HFFc6 (cell line): ENCODE measurements around the gene EMID1. TPM values are rescaled to one million over a fixed set of nuclear protein-coding genes. Genes with fewer than 3 reads are reported as not detected.
A peak's percentile ranks its signal among the peaks of the same experiment; 100 is the strongest.

Experiments used
- DNase-seq: peaks from one replicate; pipeline ENCODE4 v3.0.0-alpha.2; 2018
- H3K27ac Mint-ChIP-seq: 2 replicates; pipeline ENCODE4 v1.8.0; 2020; ENCODE audit warnings: mild to moderate bottlenecking, mixed read lengths
- H3K27me3 Mint-ChIP-seq: 2 replicates; pipeline ENCODE4 v1.8.0; 2021; ENCODE audit warnings: mild to moderate bottlenecking, moderate library complexity, mixed read lengths; ENCODE audit not compliant: insufficient read depth
- H3K36me3 Mint-ChIP-seq: 2 replicates; pipeline ENCODE4 v1.8.0; 2021; ENCODE audit warnings: low read depth, mixed read lengths
- H3K4me1 Mint-ChIP-seq: 2 replicates; pipeline ENCODE4 v1.8.0; 2020; ENCODE audit warnings: low read depth, mixed read lengths
- H3K4me3 Mint-ChIP-seq: 2 replicates; pipeline ENCODE4 v1.8.0; 2020; ENCODE audit warnings: mild to moderate bottlenecking, moderate library complexity, mixed read lengths
- H3K9me3 Mint-ChIP-seq: 2 replicates; pipeline ENCODE4 v1.8.0; 2020; ENCODE audit warnings: mild to moderate bottlenecking, mixed read lengths
- CTCF ChIP-seq: fragments of 200-600 bp; sonication (generic); IDR thresholded peaks from 2 replicates; pipeline ENCODE4 v1.5.0; 2021; ENCODE audit warnings: antibody characterized with exemption, mild to moderate bottlenecking
- total RNA-seq, 6 experiments: library from RNA; stranded (reverse); fragmentation: NEBNext Ultra II Directional; extraction: Animal tissue kit (Norgen Biotek cat#: 25700); gene quantifications; 2 replicates in 1 of 6; 3 replicates in 5 of 6; pipeline ENCODE4 v1.2.3, GENCODE V29; 2021

Gene EMID1
- total RNA-seq, 6 experiments from 2014 or later: not detected

- Mint-ChIP-seq H3K4me1 (peaks cover 64% of the 10 kb centered on the region), H3K27ac (peak overlapping the region; percentile 99), H3K4me3 (peak overlapping the region; percentile 95), H3K27me3 (peaks cover 4% of the 10 kb centered on the region), H3K9me3 (no peaks in the 10 kb centered on the region), H3K36me3 (peaks cover 61% of the 10 kb centered on the region)
- no peak for TF ChIP-seq CTCF
- no peak for DNase-seq
Measured at GRCh38 chr22:29269230-29269604, 63.5 kb downstream of the EMID1 start.

DNA sequence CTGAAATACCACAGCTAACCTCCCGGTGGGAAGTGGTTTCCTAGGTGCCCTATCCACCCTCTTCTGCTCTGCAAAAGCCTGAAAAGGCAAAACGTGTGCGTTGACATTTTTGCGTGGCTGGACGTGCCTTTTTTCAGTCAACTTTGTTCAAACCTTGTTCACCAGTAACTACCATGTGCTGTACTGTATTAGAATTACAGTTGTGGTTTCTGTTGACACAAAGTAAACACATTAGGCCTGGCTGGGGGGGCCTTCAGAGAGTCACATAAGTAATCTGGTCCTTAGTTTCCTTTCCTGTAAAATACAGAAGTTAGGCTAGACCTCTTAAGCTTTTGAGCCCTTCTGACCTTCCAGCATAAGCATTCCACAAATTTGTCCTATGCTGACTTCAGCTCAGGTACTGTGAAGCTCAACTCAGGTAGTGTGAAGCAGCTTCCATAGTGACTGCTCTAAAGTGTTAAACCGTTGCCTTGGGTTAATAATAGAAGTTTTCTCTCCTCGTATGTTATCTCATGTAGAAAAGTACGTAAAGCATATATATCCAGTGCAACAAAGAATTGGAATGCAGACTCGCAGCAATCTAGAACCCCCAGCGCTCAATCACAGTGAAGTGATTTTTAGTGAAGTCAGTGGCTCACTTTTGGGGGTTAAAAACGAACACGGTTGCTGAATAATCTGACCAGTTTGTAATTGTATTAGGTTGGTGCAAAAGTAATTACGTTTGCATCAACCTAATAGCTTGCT is 64.2 kb downstream of the EMID1 start:
- Mint-ChIP-seq H3K27me3 (peaks cover 4% of the 10 kb centered on the region), H3K4me3 (peak overlapping the region; percentile 95), H3K36me3 (peaks cover 68% of the 10 kb centered on the region), H3K27ac (peak overlapping the region; percentile 99), H3K4me1 (peaks cover 71% of the 10 kb centered on the region), H3K9me3 (no peaks in the 10 kb centered on the region)
- no peak for DNase-seq
- no peak for TF ChIP-seq CTCF

- H3K27ac Mint-ChIP-seq: peak overlapping the region; percentile 99
- H3K4me1 Mint-ChIP-seq: peaks cover 79% of the 10 kb centered on the region
- peaks cover 76% of the 10 kb centered on the region for H3K36me3 Mint-ChIP-seq
- TF ChIP-seq CTCF: no peak
- H3K27me3 Mint-ChIP-seq: peaks cover 4% of the 10 kb centered on the region
- peak; percentile 68 for DNase-seq
- peak overlapping the region; percentile 95 for H3K4me3 Mint-ChIP-seq
- no peaks in the 10 kb centered on the region for H3K9me3 Mint-ChIP-seq
Measured at GRCh38 chr22:29270475-29271271, 65.0 kb downstream of the EMID1 start.

DNA sequence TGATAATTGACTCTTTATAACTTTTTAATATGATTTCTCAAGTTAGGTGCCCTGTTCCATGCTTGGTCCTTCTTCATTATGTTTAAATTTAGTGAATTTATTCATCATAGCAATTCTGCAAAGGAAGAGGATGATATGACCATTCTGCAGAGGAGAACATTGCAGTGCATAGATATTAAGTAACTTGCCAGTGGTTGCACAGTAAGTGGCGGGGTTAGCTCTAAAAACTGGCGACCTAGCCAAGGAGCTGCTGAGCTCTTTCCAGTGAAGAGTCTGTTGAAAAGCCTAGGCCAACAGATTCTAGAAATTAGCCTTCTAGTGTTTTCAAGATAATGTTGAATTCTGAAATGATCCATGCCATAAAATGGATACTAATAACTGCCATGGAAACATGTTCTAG is 66.9 kb downstream of the EMID1 start:
- Mint-ChIP-seq H3K27ac (no peak overlapping the region), H3K9me3 (no peaks in the 10 kb centered on the region), H3K27me3 (peaks cover 4% of the 10 kb centered on the region), H3K4me3 (peak overlapping the region; percentile 95; the same call in 1 of the 2 replicates), H3K4me1 (peaks cover 79% of the 10 kb centered on the region), H3K36me3 (peaks cover 87% of the 10 kb centered on the region)
- DNase-seq: no peak
- TF ChIP-seq CTCF: no peak

DNA sequence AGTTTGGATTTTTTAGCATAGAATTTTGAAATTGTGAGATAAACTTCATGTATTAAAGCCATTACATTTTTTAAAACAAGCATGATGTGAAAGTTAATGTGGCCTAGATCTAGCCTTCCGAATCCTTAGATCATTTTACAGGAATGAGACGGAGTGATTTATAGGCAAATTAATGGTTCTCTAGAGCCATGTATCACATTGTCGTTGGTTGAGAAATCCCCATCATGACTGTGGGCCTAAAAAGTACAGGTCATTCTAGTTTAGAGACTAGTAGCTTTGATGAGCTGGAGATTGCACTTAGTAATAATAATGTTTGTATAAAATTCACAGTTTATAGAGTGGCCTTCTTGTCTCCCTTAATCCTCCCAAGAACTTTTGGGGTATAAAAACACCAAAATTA is 69.5 kb downstream of the EMID1 start:
- DNase-seq: no peak
- no peak for TF ChIP-seq CTCF
- no peak overlapping the region; the same call in 1 of the 2 replicates for H3K27ac Mint-ChIP-seq
- H3K36me3 Mint-ChIP-seq: peaks cover 82% of the 10 kb centered on the region
- H3K4me3 Mint-ChIP-seq: no peak overlapping the region
- no peaks in the 10 kb centered on the region for H3K9me3 Mint-ChIP-seq
- peaks cover 67% of the 10 kb centered on the region for H3K4me1 Mint-ChIP-seq
- no peaks in the 10 kb centered on the region; the same call in 1 of the 2 replicates for H3K27me3 Mint-ChIP-seq
